KMS-11 (cell line): ENCODE results near the gene OR52E6.

ENCODE experiments used
- H2AFZ ChIP-seq: fragments of 200-600 bp; sonication (generic); 2 replicates; pipeline ENCODE4 v1.6.1; 2016; ENCODE audit warnings: antibody characterized with exemption, mixed run types, low read depth
- H3K27ac ChIP-seq: fragments of 200-600 bp; sonication (generic); 2 replicates; pipeline ENCODE4 v1.6.1; 2016; ENCODE audit warnings: mild to moderate bottlenecking, mixed run types
- H3K27me3 ChIP-seq: fragments of 200-600 bp; sonication (generic); 2 replicates; pipeline ENCODE4 v1.6.1; 2017; ENCODE audit warnings: mild to moderate bottlenecking, low read depth, mixed run types, moderate library complexity; ENCODE audit not compliant: insufficient read depth
- H3K36me3 ChIP-seq: fragments of 200-600 bp; sonication (generic); 2 replicates; pipeline ENCODE4 v1.6.1; 2017; ENCODE audit warnings: mild to moderate bottlenecking, mixed run types; ENCODE audit not compliant: insufficient read depth
- H3K4me1 ChIP-seq: fragments of 200-600 bp; sonication (generic); 2 replicates; pipeline ENCODE4 v1.6.1; 2016; ENCODE audit warnings: mild to moderate bottlenecking, low read depth, mixed run types; ENCODE audit not compliant: poor library complexity, severe bottlenecking
- H3K4me2 ChIP-seq: fragments of 200-600 bp; sonication (generic); 2 replicates; pipeline ENCODE4 v1.7.0; 2016; ENCODE audit warnings: mild to moderate bottlenecking, mixed run types
- H3K4me3 ChIP-seq: fragments of 200-600 bp; sonication (generic); IDR thresholded peaks from 2 replicates; pipeline ENCODE4 v1.6.1; 2017; ENCODE audit warnings: low read depth, low read length, mixed read lengths; ENCODE audit not compliant: insufficient read depth
- H3K79me2 ChIP-seq: fragments of 200-600 bp; sonication (generic); 2 replicates; pipeline ENCODE4 v1.6.1; 2016; ENCODE audit warnings: low read depth, mixed run types; ENCODE audit not compliant: insufficient read depth
- H3K9ac ChIP-seq: fragments of 200-600 bp; sonication (generic); 2 replicates; pipeline ENCODE4 v1.6.1; 2016; ENCODE audit warnings: mild to moderate bottlenecking, mixed run types
- H4K20me1 ChIP-seq: fragments of 200-600 bp; sonication (generic); 2 replicates; pipeline ENCODE4 v1.6.1; 2016; ENCODE audit warnings: mild to moderate bottlenecking, mixed run types; ENCODE audit not compliant: insufficient read depth
- CTCF ChIP-seq: fragments of 200-600 bp; sonication (generic); conservative IDR thresholded peaks from 2 replicates; pipeline ENCODE4 v1.6.1; 2017; ENCODE audit warnings: low read depth, mild to moderate bottlenecking, antibody characterized with exemption, low read length, moderate library complexity, mixed read lengths

The OR52E6 gene

GRCh38 chr11:5833446-5833845 is 8.3 kb downstream of the OR52E6 start:
- Histone ChIP-seq H3K36me3 (no peaks in the 10 kb centered on the region), H3K27ac (no peak overlapping the region), H3K4me1 (no peaks in the 10 kb centered on the region), H3K79me2 (no peaks in the 10 kb centered on the region), H3K9ac (no peak overlapping the region), H2AFZ (no peak overlapping the region), H3K4me3 (no peak overlapping the region), H3K4me2 (no peak overlapping the region), H4K20me1 (no peaks in the 10 kb centered on the region), H3K27me3 (no peaks in the 10 kb centered on the region)
- TF ChIP-seq CTCF = no peak

DNA sequence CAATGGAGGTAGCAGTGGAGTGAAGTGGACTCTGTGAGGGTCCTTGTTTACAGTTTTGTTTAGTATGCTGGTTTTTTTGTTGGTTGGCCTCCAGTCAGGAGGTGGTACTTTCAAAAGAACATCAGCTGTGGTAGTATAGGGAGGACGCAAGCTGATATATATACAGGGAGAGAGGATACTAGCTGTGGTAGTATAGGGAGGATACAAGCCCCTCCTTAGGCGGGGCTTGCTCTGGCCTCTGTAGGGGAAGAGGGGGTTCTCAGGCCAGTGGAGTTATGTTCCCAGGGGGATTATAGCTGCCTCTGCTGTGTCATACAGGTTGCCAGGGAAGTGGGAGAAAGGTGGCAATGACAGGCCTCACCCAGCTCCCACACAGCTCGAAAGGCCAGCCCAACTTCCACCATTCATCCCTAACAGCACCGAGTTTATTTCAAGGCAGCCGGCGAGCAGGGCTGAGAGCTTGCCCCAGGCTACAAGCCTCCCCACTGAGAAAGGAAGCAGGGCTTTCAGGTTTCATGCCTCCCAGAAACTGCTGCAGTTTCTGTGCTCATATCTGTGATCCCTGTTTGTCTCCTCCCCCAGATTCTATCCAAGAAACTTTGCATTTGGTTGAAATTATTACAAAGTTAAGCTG is 10.4 kb downstream of the OR52E6 start:
- no peak for TF ChIP-seq CTCF
- H2AFZ ChIP-seq = no peak overlapping the region
- no peak overlapping the region for H3K4me2 ChIP-seq
- no peaks in the 10 kb centered on the region for H3K79me2 ChIP-seq
- H3K9ac ChIP-seq = no peak overlapping the region
- H3K27ac ChIP-seq = no peak overlapping the region
- H3K4me3 ChIP-seq = no peak overlapping the region
- no peaks in the 10 kb centered on the region for H4K20me1 ChIP-seq
- no peaks in the 10 kb centered on the region for H3K4me1 ChIP-seq
- no peaks in the 10 kb centered on the region for H3K36me3 ChIP-seq
- no peaks in the 10 kb centered on the region for H3K27me3 ChIP-seq

DNA sequence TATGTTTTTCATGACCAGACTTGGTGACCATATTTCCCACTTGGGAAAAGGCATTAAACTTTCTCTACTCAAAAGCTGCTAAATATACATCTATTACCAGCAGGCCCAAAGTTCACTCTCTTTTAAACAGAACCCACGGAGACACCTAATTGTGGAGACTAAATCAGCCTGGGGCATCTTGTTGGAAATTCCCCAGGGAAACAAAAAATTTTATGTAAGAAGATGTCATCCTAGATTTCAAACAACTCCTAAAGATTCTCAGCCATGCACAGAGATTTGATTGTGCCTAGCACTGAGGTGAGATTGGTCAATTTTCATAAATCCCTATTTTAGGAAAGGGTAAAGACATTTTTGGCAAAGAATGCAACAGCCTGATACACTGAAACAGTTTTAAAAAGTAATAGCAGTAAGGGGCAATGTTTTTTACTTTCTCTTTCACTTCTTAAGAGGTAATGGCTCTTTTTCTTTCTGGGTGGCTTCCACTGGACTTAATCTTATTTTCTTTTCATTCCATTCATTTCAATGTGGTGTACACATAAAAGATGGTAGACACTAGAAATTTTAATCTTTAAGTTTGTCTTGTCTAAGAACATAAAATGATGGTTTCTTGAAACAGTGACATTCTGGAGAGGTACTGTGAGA is 23.3 kb downstream of the OR52E6 start:
- no peaks in the 10 kb centered on the region for H4K20me1 ChIP-seq
- peak overlapping the region; percentile 92 for H2AFZ ChIP-seq
- 0 out of 2 replicates have a peak overlapping the region, but pooled peaks have one; percentile 6 for H3K27ac ChIP-seq
- H3K27me3 ChIP-seq = no peaks in the 10 kb centered on the region
- no peak for TF ChIP-seq CTCF
- H3K79me2 ChIP-seq = no peaks in the 10 kb centered on the region
- H3K4me1 ChIP-seq = peaks cover 13% of the 10 kb centered on the region
- no peak overlapping the region for H3K4me3 ChIP-seq
- H3K36me3 ChIP-seq = no peaks in the 10 kb centered on the region
- H3K9ac ChIP-seq = peak overlapping the region; percentile 33; the same call in 1 of the 2 replicates
- H3K4me2 ChIP-seq = peak overlapping the region; percentile 86

DNA sequence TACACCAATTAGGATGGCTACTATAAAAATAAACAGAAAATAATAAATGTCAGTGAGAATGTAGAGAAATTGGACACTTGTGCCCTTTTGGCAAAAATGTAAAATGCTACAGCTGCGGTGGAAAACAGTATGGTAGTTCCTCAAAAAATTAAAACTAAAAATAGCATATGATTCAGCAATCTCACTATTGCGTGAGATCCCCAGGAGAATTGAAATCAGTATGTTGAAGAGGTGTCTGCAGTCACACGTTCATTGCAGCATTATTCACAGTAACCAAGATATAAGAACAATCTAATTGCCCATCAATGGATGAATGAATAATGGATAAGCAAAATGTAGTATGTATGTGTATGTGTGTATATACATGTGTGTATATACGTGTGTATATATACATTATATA is 26.2 kb downstream of the OR52E6 start:
- no peak for TF ChIP-seq CTCF
- no peaks in the 10 kb centered on the region for H4K20me1 ChIP-seq
- no peaks in the 10 kb centered on the region for H3K36me3 ChIP-seq
- no peak overlapping the region for H3K27ac ChIP-seq
- no peak overlapping the region for H3K4me2 ChIP-seq
- H3K27me3 ChIP-seq = no peaks in the 10 kb centered on the region
- H3K4me3 ChIP-seq = no peak overlapping the region
- no peak overlapping the region for H2AFZ ChIP-seq
- H3K9ac ChIP-seq = no peak overlapping the region
- peaks cover 13% of the 10 kb centered on the region for H3K4me1 ChIP-seq
- no peaks in the 10 kb centered on the region for H3K79me2 ChIP-seq
